ENCODE data around the gene TEKT1.
"Not testable (repeated sequence)": the region's sequence is repeated elsewhere in the genome, so short reads cannot be mapped to it uniquely, and the experiment has no call there.

Gene TEKT1

DNA sequence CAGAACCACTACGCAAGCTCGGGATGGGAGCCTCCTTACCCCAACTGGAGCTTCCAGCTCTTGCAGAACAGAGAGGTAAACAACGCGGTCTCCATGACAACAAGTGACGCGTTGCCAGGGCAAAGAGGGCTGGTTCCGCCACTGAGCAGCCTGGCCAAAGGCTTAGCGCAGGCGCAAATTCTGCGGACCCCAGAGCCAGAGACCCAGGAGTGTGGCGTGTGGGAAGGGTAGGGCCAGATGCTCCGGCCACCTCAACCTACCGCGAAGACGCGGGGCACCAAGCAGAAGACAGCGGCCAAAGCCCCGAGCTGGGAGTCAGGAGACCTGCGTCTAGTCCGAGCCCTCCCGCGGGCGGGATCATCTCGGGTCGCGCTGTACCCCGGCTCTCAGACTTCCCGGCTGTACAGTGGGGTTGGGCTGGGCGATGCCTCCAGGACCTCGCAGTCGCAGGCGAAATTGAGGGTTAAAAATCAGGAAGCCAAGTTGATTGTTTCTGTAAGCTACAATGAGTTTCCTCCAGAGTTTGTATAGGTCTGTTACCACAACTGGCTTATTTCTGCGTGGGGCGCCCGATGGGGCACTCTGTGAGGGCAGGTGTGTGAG lies at the start of gene TEKT1:
TEKT1 (minus strand) TSS at position 69 of the 603 bp plus-strand sequence. CDS start 1,353 bp downstream, outside the sequence.
- peak; percentile 61 for DNase-seq

DNA sequence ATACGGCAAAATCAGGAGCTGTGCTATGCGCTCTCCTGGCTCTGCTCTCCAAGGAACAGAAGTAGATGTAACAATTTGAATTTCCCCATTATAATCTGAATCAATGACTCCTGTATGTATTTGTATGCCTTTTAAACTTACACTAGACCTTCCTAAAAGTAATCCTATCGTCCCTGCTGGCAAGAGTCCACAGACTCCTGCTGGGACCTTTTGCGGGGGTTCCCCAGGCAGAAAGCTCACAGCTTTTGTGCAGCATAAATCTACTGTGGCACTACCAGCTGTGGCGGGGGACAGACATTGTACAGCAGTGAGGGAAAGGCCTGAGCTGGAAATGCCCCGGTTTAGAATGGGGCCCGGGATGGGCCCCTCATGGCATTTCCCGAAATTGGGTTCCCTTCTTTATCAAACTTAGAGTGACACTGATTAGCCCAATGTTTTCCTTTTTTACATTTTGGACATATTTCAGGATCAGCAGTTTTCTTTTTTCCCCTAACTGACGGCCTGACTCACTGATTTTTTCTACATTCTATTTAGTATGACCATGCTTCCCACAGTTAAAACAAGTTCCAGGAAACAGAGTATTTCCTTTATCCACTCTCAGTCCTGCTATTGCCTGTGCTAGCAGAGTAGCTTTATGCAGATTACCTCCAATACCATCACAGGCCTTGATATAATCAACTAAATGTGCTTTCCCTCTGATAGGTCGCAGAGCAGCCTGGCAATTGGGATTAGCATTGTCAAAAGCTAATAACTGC lies 47.9 kb upstream of the TEKT1 start:
- not testable (repeated sequence) for DNase-seq

DNA sequence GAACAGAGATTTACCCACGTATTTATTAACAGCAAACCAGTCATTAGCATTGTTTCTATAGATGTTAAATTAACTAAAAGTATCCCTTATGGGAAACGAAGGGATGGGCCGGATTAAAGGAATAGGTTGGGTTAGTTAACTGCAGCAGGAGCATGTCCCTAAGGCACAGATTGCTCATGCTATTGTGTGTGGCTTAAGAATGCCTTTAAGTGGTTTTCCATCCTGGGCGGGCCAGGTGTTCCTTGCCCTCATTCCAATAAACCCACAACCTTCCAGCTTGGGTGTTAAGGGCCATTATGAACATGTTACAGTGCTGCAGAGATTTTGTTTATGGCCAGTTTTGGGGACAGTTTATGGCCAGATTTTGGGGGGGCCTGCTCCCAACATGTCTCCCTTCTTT lies 43.7 kb upstream of the TEKT1 start:
- DNase-seq: not testable (repeated sequence)

- DNase-seq: no peak
Observed at GRCh38 chr17:6872936-6873335, 41.4 kb upstream of the TEKT1 start.

DNA sequence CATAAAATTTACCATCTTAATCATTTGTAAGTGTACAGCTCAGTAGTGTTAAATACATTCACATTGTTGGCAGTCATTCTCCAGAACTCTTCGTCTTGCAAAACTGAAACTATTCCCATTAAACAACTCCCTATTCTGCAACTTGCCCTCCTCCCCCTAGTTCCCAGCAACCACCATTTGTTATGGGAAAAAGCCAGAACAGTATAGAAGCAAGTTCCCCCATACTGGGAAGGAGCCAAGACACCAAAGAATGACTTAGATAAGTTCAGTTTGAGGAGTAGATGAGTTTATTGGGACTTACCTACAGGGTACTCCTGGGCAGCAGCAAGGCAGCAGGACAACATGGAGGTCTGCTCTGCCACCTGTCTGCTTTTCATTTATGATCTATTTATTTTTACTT lies 39.3 kb upstream of the TEKT1 start:
- no peak for DNase-seq

GRCh38 chr17:6868582-6868981 lies 37.1 kb upstream of the TEKT1 start:
- no peak for DNase-seq

- no peak for DNase-seq
Observed at GRCh38 chr17:6867849-6868248, 36.3 kb upstream of the TEKT1 start.

DNA sequence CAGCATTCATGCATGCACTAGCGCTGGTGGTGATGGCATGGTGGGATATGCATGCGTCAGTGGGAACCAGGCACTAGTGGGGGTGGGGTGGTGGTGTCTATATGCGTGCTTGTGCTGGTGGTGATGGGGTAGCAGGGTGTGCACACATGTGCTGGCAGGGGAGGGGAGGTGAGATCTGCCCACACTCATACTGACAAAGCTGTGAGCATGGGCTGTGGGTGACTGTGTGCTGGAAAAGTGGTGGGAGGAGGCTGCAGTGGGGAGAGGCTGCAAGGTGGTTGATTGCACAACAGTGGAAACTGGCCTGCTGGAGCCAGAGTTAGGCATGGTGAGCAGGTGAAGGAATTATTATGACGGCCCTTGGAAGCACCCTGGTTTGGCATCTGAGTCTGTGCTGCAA lies 31.3 kb upstream of the TEKT1 start:
- no peak for DNase-seq

DNA sequence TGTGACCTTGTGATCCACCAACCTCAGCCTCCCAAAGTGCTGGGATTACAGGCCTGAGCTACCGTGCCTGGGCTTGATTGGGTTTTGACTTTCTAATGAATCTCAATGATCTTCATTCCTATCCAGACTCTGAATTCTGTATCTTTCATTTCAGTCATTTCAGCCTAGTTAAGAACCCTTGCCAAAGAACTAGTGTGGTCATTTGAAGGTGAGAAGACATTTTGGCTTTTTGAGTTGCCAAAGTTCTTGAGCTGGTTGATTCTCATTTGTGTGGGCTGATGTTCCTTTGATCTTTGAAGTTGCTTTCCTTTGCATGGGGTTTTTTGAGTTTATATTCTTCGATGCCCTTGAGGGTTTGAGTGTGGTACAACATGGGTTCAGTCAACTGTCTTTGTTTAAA lies 30.6 kb upstream of the TEKT1 start:
- no peak for DNase-seq

DNA sequence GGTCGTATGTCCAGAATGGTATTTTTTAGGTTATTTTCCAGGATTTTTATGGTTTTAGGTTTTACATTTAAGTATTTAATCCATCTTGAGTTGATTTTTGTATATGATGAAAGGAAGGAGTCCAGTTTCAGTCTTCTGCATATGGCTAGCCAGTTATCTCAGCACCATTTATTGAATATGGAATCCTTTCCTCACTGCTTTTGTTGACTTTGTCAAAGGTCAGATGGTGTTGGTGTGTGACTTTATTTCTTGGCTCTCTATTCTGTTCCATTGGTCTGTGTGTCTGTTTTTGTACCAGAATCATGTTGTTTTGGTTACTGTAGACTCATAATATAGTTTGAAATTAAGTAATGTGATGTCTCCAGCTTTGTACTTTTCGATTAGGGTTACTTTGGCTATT lies 26.4 kb upstream of the TEKT1 start:
- no peak for DNase-seq

- DNase-seq: no peak
Observed at GRCh38 chr17:6857336-6857735, 25.8 kb upstream of the TEKT1 start.

DNA sequence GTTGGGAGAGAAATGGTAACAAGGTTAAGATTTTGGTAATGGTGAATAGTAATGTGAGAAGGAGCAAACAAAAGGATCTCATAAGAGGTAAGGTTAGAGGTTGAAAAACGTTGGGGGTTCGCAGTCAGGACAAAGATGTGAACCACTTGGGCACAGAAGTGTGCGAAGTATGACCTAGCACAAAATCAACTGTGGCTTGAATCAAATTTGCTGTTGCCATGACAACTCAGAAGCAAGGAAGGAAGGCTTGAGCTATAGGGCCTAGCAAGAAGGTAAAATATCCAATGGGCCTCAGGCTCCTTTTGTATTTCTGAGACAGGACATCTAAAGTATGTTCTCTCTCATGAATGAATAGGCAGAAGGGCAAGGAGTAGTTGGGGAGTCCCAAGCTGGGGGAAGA lies 24.5 kb upstream of the TEKT1 start:
- DNase-seq: no peak

DNA sequence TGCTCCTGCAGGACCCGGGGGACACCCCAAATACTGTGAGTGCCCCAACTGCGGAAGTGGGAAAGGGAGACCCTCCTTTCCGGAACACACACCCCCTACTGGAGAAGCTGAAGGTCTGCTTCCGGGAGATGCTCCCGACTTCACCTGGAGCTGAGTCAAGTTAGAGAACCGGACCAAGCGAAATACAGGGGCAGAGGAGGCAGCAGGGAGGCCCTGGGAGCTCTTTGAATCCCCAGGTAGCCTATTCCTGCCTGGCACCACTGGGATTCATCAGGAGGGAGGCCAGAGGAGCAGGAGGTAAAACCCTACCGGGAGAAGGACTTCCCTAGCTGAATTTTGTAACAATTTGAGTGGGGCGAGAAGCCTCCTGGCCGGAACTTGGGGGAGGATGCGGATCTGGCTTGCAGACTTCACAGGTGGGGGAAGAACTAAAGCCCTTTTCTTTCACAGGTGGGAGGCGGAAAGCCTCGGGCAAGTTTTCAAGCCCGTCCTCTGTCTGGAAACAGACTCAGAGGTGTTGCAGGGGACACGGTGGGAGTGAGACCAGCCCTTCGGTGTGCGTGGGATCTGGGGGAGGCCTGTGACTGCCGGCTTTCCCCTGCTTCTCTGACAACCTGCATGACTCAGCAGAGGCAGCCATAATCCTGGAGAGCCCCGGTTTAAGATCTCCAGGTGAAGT lies 22.4 kb upstream of the TEKT1 start:
- DNase-seq: peak; percentile 68

- not testable (repeated sequence) for DNase-seq
Observed at GRCh38 chr17:6848545-6849179, 17.1 kb upstream of the TEKT1 start.

- DNase-seq: not testable (repeated sequence)
Observed at GRCh38 chr17:6846138-6846537, 14.6 kb upstream of the TEKT1 start.

DNA sequence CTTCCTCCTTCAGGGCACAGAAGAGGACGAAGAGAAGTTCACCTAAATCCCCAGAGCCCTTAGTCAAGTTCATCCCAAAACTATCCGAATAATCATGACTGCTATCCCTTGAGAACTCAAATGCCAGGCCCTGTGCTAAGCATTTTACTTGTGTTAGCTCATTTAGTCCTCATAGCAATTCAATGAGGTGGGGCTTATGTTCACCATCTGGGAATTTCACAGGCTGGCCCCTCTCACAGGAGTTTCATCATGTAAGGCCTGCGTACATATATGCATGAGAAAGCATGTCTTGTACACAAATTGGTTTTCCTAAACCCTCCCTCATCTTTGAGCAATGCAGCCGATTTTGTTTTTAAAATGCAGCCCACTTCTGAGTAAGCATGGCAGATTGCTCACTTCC lies 12.9 kb upstream of the TEKT1 start:
- not testable (repeated sequence) for DNase-seq

GRCh38 chr17:6843241-6843880 lies 11.8 kb upstream of the TEKT1 start:
- DNase-seq: peak; percentile 46

DNA sequence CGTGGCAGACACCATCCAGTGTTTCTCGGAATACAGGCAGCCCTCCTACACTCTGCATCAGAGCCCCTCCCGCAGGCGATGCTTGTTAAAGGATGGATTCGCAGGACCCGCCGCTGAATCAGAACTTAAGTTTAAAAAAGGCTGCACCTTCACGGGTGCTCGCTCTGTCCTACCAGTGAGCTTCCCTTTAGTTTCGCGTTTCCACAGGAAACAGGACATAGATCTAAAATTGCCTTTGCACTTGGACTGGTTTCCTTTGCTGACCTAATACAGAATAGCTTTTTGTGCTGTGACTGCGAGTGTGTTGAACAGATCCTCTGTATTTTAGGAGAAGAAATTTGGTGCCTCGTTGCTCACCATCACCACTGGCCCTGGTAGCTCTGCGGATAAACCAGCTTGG lies 10.2 kb upstream of the TEKT1 start:
- not testable (repeated sequence) for DNase-seq

GRCh38 chr17:6830383-6830986 lies 1.0 kb downstream of the TEKT1 start:
- no peak for DNase-seq

DNA sequence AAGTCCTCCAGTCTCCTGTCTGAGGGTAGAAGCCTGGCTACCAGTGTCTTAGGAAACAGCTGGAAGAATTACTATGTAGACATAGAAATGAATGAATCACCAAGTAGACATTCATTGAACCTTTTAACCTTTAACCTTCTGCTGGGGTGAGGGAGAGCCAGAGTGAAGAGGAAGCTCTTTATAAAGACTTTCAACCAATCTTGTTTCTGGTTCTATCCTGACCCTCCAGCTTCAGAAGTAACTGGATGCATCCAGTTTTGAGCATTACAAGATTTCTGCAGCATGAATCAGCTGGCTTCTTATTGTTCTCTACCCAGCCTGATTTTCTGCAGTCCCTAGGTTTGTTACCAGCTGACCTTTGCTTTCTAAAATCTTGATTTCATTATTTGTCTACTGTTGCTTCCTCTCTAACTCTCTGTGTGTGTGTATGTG lies 8.5 kb downstream of the TEKT1 start:
- DNase-seq: no peak

GRCh38 chr17:6818938-6819337 lies 12.6 kb downstream of the TEKT1 start:
- DNase-seq: no peak

DNA sequence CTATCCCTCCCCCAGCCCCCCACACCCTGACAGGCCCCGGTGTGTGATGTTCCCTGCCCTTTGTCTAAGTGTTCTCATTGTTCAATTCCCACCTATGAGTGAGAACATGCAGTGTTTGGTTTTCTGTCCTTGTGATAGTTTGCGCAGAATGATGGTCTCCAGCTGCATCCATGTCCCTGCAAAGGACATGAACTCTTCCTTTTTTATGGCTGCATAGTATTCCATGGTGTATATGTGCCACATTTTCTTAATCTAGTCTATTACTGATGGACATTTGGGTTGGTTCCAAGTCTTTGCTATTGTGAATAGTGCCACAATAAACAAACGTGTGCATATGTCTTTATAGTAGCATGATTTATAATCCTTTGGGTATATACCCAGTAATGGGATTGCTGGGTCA lies 15.2 kb downstream of the TEKT1 start:
- DNase-seq: not testable (repeated sequence)

- DNase-seq: no peak
Observed at GRCh38 chr17:6815775-6816174, 15.8 kb downstream of the TEKT1 start.

All from NCI-H146 (cell line).